ENCODE results near the gene GSAP.

DNA sequence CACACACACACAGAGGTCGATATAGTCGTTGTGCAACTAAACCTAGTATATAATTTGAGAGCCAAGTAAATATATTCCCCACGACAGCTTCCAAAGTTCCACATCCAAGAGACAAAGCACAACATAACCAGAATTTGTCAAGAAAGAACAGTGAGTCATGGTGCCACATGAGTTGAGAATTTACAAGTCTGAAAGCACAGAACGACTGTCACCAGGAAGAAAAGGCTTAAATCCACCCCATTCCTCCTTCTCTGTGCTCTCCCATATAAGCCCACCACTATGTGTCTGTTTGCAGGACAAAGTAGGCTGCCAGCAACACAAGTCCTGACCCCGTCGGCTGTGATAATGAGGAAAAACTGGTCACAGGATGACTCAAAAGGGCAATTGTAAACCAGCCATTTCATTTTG, 32.8 kb downstream of the GSAP start:
- TF ChIP-seq, protein P1, sequence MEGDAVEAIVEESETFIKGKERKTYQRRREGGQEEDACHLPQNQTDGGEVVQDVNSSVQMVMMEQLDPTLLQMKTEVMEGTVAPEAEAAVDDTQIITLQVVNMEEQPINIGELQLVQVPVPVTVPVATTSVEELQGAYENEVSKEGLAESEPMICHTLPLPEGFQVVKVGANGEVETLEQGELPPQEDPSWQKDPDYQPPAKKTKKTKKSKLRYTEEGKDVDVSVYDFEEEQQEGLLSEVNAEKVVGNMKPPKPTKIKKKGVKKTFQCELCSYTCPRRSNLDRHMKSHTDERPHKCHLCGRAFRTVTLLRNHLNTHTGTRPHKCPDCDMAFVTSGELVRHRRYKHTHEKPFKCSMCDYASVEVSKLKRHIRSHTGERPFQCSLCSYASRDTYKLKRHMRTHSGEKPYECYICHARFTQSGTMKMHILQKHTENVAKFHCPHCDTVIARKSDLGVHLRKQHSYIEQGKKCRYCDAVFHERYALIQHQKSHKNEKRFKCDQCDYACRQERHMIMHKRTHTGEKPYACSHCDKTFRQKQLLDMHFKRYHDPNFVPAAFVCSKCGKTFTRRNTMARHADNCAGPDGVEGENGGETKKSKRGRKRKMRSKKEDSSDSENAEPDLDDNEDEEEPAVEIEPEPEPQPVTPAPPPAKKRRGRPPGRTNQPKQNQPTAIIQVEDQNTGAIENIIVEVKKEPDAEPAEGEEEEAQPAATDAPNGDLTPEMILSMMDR (IDR thresholded peaks at IDR 0.05): no peak
- TF ChIP-seq, protein P2, sequence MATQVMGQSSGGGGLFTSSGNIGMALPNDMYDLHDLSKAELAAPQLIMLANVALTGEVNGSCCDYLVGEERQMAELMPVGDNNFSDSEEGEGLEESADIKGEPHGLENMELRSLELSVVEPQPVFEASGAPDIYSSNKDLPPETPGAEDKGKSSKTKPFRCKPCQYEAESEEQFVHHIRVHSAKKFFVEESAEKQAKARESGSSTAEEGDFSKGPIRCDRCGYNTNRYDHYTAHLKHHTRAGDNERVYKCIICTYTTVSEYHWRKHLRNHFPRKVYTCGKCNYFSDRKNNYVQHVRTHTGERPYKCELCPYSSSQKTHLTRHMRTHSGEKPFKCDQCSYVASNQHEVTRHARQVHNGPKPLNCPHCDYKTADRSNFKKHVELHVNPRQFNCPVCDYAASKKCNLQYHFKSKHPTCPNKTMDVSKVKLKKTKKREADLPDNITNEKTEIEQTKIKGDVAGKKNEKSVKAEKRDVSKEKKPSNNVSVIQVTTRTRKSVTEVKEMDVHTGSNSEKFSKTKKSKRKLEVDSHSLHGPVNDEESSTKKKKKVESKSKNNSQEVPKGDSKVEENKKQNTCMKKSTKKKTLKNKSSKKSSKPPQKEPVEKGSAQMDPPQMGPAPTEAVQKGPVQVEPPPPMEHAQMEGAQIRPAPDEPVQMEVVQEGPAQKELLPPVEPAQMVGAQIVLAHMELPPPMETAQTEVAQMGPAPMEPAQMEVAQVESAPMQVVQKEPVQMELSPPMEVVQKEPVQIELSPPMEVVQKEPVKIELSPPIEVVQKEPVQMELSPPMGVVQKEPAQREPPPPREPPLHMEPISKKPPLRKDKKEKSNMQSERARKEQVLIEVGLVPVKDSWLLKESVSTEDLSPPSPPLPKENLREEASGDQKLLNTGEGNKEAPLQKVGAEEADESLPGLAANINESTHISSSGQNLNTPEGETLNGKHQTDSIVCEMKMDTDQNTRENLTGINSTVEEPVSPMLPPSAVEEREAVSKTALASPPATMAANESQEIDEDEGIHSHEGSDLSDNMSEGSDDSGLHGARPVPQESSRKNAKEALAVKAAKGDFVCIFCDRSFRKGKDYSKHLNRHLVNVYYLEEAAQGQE (IDR thresholded peaks at IDR 0.05; ENCODE audit: insufficient read depth in 1 of 2, low read depth in 2 of 2, low read length in 1 of 2): no peak
- TF ChIP-seq POLR2AphosphoS5 (IDR thresholded peaks at IDR 0.05; ENCODE audit: low read depth, low read length): no peak

Data from Panc1 (cell line).